CD4-positive, alpha-beta T cell treated with Interleukin-4 for 4 hours (primary cell): ENCODE data around the gene STON1.
"Not testable (repeated sequence)": the region's sequence is repeated elsewhere in the genome, so short reads cannot be mapped to it uniquely, and the experiment has no call there.

ENCODE experiments used
- DNase-seq: peaks from one replicate; pipeline ENCODE4 v3.0.0-alpha.2; 2020

STON1 gene, protein sequence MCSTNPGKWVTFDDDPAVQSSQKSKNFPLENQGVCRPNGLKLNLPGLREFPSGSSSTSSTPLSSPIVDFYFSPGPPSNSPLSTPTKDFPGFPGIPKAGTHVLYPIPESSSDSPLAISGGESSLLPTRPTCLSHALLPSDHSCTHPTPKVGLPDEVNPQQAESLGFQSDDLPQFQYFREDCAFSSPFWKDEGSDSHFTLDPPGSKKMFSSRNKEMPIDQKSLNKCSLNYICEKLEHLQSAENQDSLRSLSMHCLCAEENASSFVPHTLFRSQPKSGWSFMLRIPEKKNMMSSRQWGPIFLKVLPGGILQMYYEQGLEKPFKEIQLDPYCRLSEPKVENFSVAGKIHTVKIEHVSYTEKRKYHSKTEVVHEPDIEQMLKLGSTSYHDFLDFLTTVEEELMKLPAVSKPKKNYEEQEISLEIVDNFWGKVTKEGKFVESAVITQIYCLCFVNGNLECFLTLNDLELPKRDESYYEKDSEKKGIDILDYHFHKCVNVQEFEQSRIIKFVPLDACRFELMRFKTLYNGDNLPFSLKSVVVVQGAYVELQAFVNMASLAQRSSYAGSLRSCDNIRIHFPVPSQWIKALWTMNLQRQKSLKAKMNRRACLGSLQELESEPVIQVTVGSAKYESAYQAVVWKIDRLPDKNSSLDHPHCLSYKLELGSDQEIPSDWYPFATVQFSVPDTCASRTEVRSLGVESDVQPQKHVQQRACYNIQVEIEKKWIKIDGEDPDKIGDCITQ

DNA sequence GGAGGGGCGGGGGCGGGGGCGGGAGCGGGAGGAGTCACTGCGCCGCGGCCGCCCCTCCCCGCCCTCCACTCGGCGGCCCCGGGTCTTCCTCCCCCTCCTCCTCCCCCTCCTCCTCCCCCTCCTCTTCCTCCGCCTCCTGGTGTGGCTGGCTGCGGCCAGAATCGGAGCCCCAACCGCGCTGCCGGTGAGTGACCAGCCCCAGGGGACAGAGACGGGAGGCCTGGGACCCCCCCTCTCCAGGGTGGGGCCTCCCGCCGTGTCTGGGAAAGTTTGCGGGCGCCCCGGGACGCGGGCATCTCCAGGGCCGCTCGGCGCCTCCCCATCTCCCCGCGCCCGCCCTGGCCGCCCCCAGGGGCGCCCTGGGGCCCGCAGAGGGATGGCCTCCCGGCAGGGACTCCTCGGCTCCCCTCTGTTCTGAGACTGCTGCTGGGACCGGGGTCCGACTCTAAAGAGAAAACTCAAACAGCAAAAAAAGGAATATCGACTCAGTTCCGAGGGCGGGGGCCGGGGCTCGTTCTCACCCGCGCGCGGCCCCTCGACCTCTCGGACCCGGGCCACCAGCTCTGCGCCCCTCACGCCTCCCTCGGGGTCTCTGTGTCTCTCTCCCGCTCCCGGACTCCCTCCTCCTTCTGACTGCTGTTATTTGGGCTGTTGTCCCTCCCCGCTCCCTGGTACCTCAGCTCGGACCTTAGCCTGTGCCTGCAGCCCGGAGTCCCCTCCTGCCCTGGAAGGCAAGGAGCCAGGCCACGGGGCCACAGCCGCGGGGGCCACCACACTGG is at the start of gene STON1:
Gene STON1 (plus strand): TSS at position 122 of the 779 bp plus-strand sequence. CDS start 50,480 bp downstream, outside the sequence.
- DNase-seq, result peak; percentile 10

DNA sequence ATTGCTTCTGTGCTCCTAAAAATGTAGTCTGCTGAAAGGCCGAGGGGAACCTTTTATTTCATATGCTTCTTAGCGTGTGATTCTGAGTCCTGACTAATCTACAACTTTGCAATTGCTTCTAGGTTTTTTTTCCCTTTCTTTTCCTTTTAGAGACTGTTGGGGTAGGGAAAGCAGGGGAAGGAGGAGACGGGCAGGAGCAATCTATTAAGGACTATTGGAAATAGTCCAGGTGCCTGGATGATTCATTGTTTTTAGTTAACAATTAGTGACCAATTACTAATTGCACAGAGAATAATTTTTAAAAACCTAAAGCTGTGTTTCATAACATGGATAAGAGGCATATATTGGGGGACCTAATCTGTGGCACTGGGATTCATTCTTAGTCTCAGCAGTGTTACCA is 49.4 kb upstream of the STON1 start:
- no peak for DNase-seq

DNA sequence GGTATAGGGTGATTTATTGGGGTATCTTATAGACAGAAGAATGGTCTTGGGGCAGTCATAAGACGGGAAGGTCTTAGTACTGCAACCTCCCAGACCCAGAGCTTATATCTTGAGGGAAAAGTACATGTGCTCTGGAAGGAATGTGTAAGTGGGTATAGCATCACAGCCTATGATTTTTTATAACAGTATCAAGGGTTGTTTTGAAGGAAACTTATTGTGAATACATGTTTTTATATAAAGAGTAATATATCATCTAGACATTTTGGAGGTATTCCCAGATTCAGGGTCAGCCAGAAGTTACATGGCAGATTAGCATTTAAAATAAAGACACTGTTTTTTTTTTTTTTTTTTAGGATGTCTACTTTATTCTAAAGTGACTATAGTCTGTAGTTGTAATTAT is 47.6 kb upstream of the STON1 start:
- no peak for DNase-seq

DNA sequence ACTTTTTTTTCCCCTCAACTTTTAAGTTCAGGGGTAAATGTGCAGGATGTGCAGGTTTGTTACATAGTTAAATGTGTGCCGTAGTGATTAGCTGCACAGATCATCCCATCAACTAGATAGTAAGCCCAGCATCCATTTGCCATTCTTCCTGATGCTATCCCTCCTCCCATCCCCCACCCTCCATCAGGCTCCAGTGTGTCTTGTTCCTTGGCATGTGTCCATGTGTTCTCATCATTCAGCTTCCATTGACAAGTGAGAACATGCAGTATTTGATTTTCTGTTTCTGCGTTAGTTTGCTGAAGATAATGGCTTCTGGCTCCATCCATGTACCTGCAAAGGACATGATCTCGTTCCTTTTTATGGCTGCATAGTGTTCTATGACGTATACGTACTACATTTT is 47.2 kb upstream of the STON1 start:
- DNase-seq, result no peak

DNA sequence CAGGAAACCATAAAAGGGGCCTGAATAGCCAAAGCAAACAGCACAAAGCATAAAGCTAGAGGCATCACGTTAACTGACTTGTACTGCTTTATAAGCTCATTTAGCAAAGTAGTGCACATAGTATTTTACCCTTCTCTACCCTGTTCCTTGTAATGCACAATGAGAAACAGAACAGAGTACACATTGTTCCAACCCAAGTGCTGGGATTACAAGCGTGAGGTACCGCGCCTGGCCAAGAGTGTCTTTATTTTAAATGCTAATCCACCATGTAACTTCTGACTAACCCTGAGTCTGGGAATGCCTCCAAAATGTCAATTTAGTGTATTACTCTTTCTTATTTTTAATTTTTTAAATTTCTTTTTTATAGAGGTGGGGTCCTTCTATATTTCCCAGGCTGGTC is 46.4 kb upstream of the STON1 start:
- no peak for DNase-seq

DNA sequence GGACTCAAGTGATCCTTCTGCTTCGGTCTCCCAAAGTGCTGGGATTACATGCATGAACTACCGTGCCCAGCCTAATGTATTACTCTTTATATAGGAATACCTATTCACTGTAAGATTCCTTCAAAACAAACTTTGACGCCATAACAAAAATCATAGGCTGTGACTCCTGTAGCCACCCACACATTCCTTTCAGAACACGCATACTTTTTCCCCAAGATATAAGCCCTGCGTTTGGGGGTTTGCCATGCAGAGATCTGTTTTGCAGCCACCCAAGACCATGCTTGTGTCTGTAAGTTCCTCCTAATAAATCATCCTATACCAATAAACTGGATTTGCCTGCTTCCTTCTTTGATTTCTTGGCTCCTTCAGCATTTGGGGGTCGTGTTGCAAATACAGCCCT is 46.0 kb upstream of the STON1 start:
- no peak for DNase-seq

DNA sequence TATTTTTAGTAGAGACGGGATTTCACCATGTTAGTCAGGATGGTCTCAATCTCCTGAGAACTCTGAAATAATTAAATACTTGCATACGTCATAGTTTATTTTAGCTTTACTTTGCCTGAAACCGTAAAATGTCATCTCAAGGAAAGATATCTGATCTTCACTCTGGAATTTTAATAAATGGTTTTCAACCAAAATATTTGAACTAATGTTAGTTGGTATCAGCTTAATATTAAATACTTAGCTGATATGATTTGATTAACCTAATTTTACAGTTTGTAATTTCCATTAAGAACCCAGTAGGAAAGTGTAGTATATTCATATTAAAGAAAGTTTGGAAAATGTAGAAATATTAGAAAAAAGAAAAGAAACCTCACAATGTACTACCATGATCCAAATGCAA is 41.4 kb upstream of the STON1 start:
- no peak for DNase-seq

DNA sequence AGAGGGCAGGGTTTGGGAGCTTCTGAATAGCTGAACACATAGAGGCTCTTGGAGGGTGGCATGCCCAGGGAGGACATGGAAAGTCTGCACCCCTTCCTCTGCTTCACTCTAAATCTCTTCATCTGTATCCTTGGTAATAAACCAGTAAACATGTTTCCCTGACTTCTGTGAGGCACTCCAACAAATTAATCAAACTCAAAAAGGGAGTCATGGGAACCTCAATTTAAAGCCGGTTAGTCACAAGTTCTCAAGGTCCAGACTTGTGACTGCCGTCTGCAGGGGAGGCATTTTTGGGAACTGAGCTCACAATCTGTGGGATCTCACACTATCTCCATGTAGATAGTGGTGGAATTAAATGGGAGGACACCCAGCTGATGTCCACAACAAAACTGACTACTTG is 33.1 kb upstream of the STON1 start:
- no peak for DNase-seq

DNA sequence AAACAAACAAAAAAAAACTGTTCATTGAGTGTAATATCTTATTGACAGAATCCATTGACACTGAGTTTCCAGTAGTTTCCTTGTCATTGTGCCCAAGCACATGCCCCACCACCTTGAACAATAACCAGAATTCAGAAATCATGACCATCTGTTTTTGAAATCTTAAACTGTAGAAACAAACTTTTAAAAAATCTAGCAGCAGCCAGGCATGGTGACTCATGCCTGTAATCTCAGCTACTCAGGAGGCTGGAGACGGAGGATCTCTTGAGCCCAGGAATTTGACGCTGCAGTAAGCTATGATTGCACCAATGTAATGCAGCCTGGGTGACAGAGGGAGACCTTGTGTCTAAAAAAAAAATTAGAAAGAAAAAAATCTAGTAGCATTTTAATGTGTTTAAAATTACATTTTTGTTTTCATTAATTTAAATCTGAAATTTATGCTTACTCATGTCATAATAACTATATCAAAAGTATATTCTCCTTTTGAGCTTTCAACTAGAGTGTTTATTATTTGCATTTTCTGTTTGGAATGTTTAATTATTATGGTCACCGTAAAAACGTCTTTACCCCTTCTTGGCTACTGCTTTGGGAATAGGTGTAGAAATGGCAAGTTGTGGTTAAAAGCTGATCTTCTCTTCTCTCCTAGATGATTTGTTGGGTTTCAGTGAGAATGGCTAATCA is 25.2 kb upstream of the STON1 start:
- no peak for DNase-seq

DNA sequence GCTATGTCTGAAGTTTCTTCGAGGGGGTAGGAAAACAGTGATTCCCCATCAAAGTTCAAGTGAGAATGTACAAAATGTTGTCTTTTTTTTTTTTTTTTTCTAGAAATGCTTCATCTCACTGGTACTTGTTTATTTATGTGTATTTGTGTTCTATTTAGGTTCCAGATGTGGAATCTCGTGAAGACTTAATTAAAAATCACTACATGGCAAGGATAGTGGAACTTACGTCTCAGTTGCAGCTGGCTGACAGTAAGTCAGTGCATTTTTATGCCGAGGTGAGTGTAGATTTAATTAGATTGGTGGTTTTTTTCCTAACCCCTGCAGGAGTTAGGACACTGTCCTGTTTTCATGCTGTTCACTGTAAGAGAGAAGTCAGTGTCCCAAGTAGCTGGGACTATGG is 22.8 kb upstream of the STON1 start:
- DNase-seq, result no peak

DNA sequence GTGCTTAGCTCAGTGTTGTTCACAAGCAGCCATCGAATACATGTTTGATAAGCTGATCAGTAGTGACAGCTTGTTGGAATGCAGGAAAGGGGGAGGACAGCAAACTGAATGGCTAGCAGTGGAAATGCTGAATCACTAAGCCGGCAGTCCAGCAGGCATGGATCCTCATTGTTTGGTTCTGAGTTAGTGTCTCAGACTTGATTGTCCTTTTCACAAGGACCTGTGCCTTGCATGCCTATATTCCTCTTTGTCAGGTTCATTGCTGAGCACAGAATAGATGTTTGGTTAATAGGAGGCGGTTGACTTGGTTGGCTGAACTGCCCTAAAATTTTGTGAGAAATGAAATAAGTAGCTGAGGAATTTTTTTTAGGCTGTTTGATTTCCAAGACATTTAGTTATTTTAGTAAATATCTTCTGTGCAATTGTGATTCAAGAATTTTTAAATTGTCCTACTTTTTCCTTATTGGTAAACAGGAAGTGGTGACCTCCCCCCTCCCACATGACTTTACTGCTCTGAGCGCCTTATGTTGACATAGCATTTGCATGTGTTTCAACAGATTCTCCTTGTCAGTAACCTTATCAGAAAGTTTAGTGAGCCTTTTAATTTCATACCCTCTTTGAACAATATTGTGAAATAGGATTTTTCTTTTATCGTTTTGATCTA is 21.4 kb upstream of the STON1 start:
- no peak for DNase-seq

DNA sequence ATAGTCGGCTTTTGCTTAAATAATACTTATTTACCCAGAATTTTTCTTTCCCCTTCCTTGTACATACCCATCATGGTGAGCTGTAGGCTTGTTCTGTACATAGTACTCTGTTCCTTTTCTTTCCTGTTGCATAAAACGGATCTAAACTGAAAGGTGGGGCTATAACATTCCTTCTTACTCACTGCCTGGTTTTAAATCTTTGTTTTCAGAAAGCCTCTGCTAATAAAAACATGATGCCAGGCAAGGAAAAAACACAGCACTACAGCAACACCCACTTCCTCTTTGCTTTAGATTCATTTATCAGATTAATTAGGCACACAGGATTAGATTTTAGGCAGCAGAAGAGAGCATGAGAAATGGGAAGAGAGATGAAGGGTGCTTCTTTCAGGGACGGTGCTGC is 19.6 kb upstream of the STON1 start:
- DNase-seq, result no peak

DNA sequence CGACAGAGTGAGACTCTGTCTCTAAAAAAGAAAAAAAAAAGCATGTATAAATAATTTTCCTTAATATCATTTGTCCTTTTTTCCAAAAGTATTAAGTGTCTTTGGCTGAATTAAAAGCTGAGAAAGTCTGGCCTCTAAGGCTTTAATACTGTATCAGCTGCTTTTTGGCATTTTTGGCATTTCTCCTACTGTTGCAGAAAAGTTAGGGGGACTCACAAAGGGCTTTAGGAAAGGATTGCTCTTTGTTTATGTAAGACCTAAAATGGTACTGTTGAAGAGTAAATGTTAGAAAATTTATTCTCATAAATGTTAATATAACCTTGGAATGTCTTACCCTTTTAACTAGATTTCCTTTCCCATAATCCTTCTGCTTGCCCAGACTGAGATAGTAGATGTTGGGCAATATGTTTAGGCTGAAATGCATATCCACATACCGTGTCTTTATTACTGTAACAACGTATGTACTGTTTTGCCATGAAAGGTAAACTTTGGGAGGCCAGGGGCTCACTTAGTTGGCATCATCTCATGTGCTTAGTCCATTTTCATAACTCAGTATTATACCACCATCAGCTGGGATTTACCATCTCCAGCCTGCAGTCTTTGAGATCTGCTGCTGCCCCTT is 18.0 kb upstream of the STON1 start:
- no peak for DNase-seq

DNA sequence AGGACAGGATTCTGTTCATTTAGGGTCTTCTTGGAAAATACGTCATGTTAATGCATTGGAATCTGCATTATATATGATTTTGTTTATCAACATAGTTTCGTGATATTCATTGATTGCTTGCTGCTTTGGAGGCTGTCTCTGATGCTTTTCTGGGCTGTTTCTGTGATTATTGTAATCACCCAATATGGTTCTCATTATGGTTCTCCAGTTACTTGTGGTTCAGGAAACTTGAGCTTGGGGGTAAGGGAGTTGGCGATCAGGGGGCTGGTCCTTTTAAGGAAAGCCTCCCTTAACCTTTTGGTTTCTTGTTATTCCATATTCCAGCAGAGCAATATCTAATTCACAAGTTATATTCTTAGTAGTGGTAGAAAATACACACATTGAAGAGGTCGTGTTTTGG is 17.4 kb upstream of the STON1 start:
- DNase-seq, result no peak

DNA sequence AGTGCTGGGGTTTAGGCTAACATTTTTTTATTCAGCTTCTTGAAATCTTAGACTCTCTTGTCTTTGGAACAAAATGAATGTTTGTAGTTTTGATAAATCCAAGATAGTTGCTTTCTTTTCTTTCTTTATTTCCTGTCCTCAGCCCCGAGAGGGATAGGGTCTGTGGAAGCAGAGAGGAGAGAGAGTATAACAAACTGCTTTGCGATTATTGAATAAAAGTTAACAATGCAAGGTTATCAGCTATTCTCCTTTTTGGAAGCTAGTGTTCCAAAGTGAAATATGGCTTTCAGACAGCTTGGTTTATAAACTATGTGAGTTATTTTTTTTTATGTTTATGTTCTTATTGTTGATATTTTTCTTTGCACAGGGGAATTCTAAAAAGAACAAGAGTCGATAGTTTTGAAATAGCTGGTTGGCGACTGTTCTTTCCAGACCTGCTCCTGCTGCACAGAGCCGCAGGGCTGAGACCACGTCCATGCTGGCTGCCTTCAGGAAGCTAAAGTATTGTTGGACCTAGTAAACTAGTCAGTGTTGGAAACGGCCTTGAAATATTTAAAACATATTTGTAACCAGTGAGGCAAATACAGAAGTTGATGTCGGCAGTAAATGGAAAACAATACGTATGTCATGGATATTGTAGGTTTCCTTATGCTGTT is 15.5 kb upstream of the STON1 start:
- no peak for DNase-seq

DNA sequence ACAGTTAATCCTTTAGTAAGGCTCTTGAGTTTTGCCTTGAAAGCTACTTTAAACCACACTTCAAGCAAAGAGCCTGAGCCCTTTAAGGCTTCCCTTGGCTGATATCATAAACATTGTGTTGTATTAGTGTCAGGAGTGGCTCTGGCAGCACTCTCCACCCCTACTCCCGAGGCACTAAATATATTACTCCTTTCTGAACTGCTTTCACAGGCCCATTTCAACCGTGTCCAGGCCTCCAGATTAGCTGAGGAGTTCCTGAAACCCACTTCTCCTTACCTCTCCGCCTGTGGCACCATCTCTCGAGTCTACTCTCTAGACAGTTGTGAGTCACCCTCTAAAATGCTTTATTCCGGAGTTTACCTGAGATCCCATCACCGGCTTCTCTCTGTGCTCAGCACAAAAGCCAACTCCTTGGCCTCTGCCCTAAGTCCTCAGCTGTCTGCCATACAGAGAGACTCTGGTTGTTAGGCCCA is 14.4 kb upstream of the STON1 start:
- no peak for DNase-seq

DNA sequence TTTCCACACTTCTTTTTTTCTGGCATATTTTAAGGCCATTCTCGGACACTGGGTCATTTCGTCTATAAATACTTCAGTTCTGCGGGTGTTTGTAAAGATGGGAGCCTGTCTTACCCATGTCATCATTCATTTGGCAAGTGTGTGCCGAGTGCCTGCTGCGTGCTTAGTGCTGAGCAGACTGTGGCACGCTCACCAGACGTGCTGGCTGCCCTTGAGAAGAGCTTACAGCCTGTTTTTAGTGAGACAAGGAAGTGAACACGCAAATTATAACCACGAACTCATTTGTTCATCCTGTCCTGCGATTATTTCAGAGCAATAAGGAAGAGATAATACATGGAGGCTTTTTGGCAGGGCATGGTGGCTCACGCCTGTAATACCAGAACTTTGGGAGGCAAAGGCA is 10.4 kb upstream of the STON1 start:
- no peak for DNase-seq

DNA sequence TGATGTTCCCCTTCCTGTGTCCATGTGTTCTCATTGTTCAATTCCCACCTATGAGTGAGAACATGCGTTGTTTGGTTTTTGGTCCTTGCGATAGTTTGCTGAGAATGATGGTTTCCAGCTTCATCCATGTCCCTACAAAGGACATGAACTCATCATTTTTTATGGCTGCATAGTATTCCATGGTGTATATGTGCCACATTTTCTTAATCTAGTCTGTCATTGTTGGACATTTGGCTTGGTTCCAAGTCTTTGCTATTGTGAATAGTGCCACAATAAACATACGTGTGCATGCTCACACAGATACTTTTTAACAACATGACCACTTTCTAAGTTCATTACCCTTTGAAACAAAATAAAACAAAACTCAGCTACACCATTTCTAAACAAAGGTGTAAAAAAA is 5.2 kb upstream of the STON1 start:
- DNase-seq, result not testable (repeated sequence)

DNA sequence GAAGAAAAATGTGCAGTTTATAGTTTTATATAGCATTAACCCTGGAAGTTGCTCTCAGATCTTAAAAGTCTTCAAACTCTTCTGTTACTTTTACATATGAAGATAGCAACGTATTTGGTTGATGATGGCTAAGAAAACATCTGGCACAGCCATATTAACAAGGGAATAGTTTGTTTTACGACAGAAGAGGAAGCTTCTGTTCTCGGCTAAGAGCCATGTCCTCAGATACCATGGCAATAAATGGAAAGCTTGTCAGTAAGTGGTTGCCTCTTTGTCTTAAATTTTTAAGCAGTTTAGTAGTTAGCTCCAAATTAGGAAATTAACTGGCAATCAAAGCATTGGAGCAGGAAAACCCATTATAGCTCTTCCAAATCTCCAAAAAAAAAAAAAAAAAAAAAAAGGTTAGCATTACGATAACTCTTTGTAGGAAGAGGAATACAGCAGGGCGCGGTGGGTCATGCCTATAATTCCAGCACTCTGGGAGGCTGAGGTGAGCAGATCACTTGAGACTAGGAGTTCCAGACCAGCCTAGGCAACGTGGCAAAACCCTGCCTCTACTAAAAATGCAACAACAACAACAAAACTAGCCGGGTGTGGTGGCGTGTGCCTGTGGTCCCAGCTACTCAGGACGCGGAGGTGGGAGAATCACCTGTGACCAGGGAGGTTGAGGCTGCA is 4.5 kb upstream of the STON1 start:
- no peak for DNase-seq

DNA sequence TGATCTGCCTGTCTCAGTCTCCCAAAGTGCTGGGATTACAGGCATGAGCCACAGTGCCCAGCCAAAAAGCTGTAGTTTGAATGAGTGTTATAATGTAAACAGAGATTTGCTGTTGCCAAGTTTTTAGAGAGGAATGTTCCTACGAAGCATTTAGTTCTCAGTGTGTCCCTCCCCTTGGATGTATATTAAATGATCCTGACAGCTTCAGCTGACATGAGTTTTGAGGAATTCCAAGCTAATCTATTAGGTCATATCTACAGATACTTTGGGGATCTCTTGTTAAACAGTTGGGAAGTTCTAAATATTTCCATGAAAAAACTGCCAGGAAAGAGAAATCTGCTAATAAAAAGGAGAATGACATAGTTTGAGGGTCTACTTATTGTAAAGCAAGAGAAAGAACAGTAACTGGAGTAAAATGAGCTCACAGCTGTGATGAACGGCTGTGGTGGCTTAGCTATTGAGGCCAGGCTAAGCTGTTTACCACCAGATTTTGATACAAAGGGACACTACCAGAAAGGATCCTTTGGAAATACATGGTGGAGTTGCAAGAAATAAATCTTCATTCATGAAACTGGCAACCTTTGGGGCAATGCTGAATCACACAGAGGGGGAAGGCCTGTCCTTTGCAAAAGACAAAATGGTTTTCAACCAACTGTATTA is 2.6 kb upstream of the STON1 start:
- no peak for DNase-seq
